ENCODE measurements around the gene HLA-DRA.

Gene HLA-DRA
- 0.14 to 1.2 (median 0.49) reads per million in 3 experiments for total RNA-seq

- peak; percentile 60 for DNase-seq
Measured at GRCh38 chr6:32439602-32440214, at the start of gene HLA-DRA. Gene HLA-DRA (plus strand): TSS chr6:32439887. CDS start chr6:32439951, 64 bp downstream.

GRCh38 chr6:32391505-32391904, 48.2 kb upstream of the HLA-DRA start:
- DNase-seq = no peak

- DNase-seq = no peak
Measured at GRCh38 chr6:32393665-32394420, 45.8 kb upstream of the HLA-DRA start.

DNA sequence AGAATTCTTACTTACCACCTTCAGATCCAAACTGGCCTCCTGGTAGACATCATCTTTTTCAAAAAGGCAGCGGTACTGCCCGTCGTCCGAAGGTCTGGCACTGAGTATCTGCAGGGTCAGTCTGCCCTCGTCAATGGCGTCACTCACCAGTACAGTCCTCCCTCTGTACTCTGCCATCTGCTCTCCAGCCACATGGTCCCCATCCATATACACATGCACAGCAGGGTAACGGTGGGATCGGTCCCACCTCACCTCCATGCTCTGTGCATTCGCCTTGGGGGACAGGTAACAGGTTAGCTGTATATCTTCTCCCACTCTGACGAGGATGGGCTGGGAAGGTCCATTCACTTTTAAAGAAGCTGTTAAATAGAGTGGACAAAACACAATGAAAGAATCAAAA, 43.7 kb upstream of the HLA-DRA start:
- DNase-seq = no peak

- no peak for DNase-seq
Measured at GRCh38 chr6:32397252-32397920, 42.3 kb upstream of the HLA-DRA start.

DNA sequence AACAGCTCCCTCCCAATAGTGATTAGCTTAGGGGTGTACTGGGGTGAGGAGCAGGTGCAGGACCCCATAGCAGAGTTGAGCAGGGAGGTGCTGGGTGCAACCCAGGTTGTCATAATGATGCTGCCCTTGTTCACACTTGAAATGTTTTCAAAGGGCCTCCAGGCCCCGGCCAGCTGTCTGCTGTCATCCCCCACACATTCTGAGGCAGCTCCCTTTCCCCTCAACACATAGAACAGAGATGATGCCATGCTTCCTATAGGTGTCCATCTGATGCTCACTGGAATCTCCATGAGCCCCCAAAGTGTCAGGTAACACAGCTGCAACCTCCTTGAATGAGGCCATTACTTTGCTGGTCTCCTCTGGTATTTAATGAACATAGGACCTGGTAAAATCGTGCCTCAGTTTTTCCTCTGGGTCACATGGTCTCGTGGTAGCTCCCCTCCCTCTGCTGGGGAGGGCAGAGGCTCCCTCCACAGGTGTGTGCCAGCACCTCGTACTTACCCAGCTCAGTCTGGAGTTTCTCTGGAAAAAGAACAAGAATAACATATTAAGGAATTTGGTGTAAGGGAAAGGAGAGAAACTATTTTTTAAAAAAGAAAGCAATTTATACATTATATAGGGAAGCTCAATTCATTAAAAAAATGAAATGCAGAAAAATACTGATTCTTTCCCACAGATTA, 38.3 kb upstream of the HLA-DRA start:
- DNase-seq = no peak

- DNase-seq = no peak
Measured at GRCh38 chr6:32402812-32403211, 36.9 kb upstream of the HLA-DRA start.

- DNase-seq = no peak
Measured at GRCh38 chr6:32405656-32406055, 34.0 kb upstream of the HLA-DRA start.

DNA sequence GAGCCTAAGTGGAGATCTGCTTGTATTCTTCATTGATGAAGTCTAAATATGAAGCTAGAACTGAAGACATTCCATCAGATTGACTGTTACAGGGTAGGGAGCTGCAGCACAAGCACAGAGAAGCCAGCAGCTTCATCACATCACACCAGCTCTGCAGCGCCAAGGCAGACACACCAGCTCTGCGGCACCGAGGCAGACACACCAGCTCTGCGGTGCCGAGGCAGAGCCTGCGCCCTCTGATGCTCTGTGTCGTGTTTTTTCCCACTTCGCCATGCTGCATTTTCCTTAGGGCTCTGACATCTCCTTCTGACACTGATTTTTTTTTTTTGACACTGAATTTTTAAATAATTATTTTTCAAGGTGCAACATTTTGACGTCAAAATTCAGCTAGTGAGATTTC, 33.5 kb upstream of the HLA-DRA start:
- DNase-seq = no peak

- DNase-seq = no peak
Measured at GRCh38 chr6:32406857-32407256, 32.8 kb upstream of the HLA-DRA start, which contains the start of gene BTNL2. Gene BTNL2 (minus strand): TSS chr6:32407181. CDS start chr6:32407123, 58 bp downstream.

DNA sequence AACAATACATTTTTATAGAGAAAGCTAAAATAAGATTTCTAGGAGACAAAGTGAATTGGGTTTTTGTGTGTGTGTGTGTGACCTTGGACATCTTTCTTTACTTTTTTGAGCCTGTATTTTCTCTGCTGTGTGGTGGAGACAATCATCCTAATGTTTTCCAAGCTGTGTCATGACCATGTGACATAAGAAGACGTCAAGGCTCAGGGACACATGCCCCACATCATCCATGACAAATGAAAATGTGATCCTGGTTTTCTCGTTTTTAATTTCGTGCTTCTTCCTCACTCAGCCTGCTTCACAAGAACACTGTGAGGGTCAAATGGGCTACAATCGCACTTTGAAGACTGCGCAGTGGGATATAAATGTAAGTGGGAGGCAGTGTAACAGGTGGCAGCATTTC, 28.8 kb upstream of the HLA-DRA start:
- no peak for DNase-seq

GRCh38 chr6:32411566-32412327, 27.9 kb upstream of the HLA-DRA start:
- no peak for DNase-seq

DNA sequence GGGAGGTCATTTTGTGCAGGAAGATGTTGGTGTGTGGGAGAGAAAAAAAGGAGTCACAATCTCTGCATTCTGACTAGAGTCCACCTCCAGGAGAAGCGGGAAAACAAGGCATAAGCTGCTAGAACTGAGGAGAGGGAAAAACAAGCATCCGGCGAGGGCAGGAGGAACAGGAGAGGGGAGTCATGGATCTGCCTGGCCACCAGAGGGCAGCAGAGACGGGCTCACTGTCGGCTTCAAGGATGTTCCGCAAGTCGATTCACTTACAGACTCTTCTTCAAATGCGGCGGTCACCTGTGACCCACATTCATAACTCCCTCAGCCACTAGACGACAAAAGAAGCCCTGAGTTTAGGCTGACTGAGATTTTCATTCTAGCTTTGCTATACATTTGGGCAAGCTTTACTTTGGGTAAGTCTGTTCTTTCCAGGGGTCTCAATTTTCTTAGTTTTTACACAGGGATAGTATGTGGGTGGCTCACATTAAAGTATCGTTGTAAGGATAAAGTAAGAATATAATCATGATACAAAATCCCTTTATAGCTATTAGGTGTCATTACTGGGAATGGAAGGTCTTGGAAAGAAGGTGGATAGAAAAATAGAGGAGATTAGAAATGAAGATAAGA, 26.1 kb upstream of the HLA-DRA start:
- peak; percentile 70 for DNase-seq

GRCh38 chr6:32415521-32416019, 24.1 kb upstream of the HLA-DRA start:
- peak; percentile 51 for DNase-seq

- no peak for DNase-seq
Measured at GRCh38 chr6:32416036-32416435, 23.7 kb upstream of the HLA-DRA start.

DNA sequence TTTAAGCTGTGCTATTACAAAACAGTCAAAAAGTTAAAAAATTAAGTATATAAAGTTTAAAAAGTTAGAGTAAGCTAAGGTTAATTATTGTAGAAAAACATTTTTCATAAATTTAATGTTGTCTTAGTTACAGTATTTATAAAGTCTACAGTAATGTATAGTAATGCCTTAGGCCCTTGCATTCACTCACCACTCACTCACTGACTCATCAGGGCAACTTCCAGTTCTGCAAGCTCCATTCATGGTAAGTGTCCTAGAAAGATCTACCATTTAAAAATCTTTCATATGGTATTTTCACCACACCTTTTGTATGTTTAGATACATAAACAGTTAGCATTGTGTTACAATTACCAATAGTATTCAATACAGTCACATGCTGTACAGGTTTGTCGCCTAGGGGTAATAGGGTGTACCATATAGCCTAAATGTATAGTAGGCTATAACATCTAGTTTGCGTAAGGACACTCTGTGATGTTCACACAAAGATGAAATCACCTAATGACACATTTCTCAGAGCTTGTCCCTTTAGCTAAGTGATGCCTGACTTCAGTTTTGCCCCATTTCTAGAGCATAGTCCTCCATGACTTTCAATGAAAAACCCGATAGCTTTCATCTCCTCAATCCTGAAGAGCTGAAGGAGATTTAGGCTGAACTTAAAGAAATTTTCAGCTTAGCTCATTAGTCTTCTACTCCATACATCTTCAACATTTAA, 14.9 kb upstream of the HLA-DRA start:
- DNase-seq = no peak

GRCh38 chr6:32426338-32426737, 13.3 kb upstream of the HLA-DRA start:
- no peak for DNase-seq

DNA sequence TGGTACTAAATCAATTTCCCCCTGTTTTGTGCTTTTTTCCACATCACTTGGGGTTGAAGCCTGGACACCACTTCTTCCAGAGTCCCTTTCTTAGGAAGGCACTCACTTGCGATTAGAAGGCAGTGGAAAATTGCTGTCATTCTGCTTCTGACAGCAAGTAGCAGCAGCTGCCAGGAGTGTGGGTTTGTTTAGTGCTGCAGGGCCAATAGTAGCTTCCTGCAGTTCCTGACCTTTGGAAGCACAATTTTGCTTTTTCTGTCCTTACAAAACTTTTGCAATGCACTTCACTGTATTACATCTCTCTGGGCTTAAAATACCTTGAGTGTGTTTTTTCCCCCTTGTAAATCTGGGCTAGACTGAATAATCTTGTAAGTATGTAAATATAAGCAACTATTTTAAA, 12.5 kb upstream of the HLA-DRA start:
- no peak for DNase-seq

GRCh38 chr6:32427934-32428474, 11.7 kb upstream of the HLA-DRA start:
- DNase-seq = no peak

GRCh38 chr6:32430179-32430578, 9.5 kb upstream of the HLA-DRA start:
- DNase-seq = no peak

GRCh38 chr6:32431142-32431541, 8.5 kb upstream of the HLA-DRA start:
- no peak for DNase-seq

Data from central memory CD4-positive, alpha-beta T cell (primary cell).